Measurements from ENCODE around the gene TAGLN2.

The TAGLN2 gene

GRCh38 chr1:159947942-159948341 is 22.6 kb upstream of the TAGLN2 start:
- no peak for DNase-seq

- DNase-seq, result no peak
Observed at GRCh38 chr1:159946242-159947187, 21.2 kb upstream of the TAGLN2 start.

- DNase-seq, result peak; percentile 96
Observed at GRCh38 chr1:159945483-159946241, 20.4 kb upstream of the TAGLN2 start, which contains the start of gene IGSF9. Gene IGSF9, minus strand, starts transcription at chr1:159945613. Its CDS starts 2,159 bp downstream, at chr1:159943454.

GRCh38 chr1:159944623-159945455 is 19.5 kb upstream of the TAGLN2 start:
- no peak for DNase-seq

GRCh38 chr1:159943908-159944622 is 18.8 kb upstream of the TAGLN2 start:
- DNase-seq, result no peak

- DNase-seq, result no peak
Observed at GRCh38 chr1:159943278-159943640, 18.0 kb upstream of the TAGLN2 start.

- DNase-seq, result no peak
Observed at GRCh38 chr1:159942632-159943277, 17.4 kb upstream of the TAGLN2 start.

- DNase-seq, result no peak
Observed at GRCh38 chr1:159941591-159942560, 16.6 kb upstream of the TAGLN2 start.

- DNase-seq, result no peak
Observed at GRCh38 chr1:159941141-159941540, 15.8 kb upstream of the TAGLN2 start.

- no peak for DNase-seq
Observed at GRCh38 chr1:159940006-159940620, 14.8 kb upstream of the TAGLN2 start.

- no peak for DNase-seq
Observed at GRCh38 chr1:159939678-159940002, 14.3 kb upstream of the TAGLN2 start.

GRCh38 chr1:159938905-159939677 is 13.8 kb upstream of the TAGLN2 start:
- no peak for DNase-seq

- DNase-seq, result no peak
Observed at GRCh38 chr1:159938211-159938852, 13.0 kb upstream of the TAGLN2 start.

GRCh38 chr1:159937054-159937750 is 11.9 kb upstream of the TAGLN2 start:
- DNase-seq, result no peak

GRCh38 chr1:159936273-159936904 is 11.1 kb upstream of the TAGLN2 start:
- DNase-seq, result peak; percentile 45

GRCh38 chr1:159935719-159936272 is 10.5 kb upstream of the TAGLN2 start:
- no peak for DNase-seq

GRCh38 chr1:159935305-159935704 is 10.0 kb upstream of the TAGLN2 start:
- no peak for DNase-seq
